Body of pancreas (tissue), 4 donors: Measurements from ENCODE around the gene PAK5. TPM values are rescaled to one million over a fixed set of nuclear protein-coding genes. Genes with fewer than 3 reads are reported as not detected.

Experiments used
- ATAC-seq: fragments of 150-250 bp; one replicate; pipeline ENCODE4 v1.9.1; 2016
- DNase-seq, 4 donors: peaks; one replicate each; pipeline ENCODE4 v3.0.0-alpha.2; 2019
- H3K27ac ChIP-seq, 4 donors: fragments of 200-600 bp; sonication (generic); 1 replicate in 3 of 4; 2 replicates in 1 of 4; pipeline versions ENCODE4 v1.5.1 to v1.6.1; 2016 to 2019; ENCODE audit warnings: mild to moderate bottlenecking in 1 of 4, mixed read lengths in 1 of 4, moderate library complexity in 1 of 4
- H3K27me3 ChIP-seq, 2 donors: fragments of 200-600 bp; sonication (generic); one replicate each; pipeline ENCODE4 v1.6.0; 2016; ENCODE audit warnings: mild to moderate bottlenecking in 1 of 2
- H3K36me3 ChIP-seq, 2 donors: fragments of 200-600 bp; sonication (generic); replicated peaks in 1 of 2; 2 replicates each; pipeline ENCODE4 v1.5.1; 2016; ENCODE audit warnings: low read depth in 2 of 2; ENCODE audit not compliant: insufficient read depth in 1 of 2
- H3K4me1 ChIP-seq: fragments of 200-600 bp; sonication (generic); one replicate; pipeline ENCODE4 v1.6.0; 2016
- H3K4me3 ChIP-seq, 2 donors: fragments of 200-600 bp; sonication (generic); 1 replicate in 1 of 2; 2 replicates in 1 of 2; pipeline ENCODE4 v1.5.1; 2016 to 2019
- H3K9me3 ChIP-seq, 3 donors: fragments of 200-600 bp; sonication (generic); 1 replicate in 2 of 3; 2 replicates in 1 of 3; pipeline ENCODE4 v1.5.1; 2016
- CTCF ChIP-seq, 7 experiments: fragments of 450-650 bp in 4 of 7; fragments of 200-600 bp in 3 of 7; sonication (generic) in 3 of 7; IDR thresholded peaks; one replicate each; pipeline ENCODE4 v1.5.1; 2016 to 2019; ENCODE audit warnings: antibody characterized with exemption in 7 of 7
- POLR2A ChIP-seq, 3 donors: fragments of 450-650 bp; IDR thresholded peaks; one replicate each; pipeline ENCODE4 v1.6.1; 2016; ENCODE audit warnings: antibody characterized with exemption in 3 of 3, mild to moderate bottlenecking in 2 of 3
- WGBS, 2 donors: methylation state at CpG; one replicate each; pipeline ENCODE4 v1.1.5; 2017; 5-methylcytosine and 5-hydroxymethylcytosine counted together
- intact Hi-C: fragments of 100-400 bp; cut with DNase I; formaldehyde crosslinking; loops from one replicate; pipeline ENCODE4 v1.15.1; 2023
- total RNA-seq, 2 donors: library from RNA; depleted of rRNA; stranded (reverse); fragments of >200 nt; gene quantifications; one replicate each; pipeline ENCODE4 v1.1.0, GENCODE V29; 2016

The PAK5 gene
- total RNA-seq, 2 donors from 2014 or later, result 0.33 to 0.52 TPM

GRCh38 chr20:9615766-9616454, 223.0 kb downstream of the PAK5 start:
- no peak for DNase-seq
- WGBS, 2 donors, result 51 to 60% methylated on average over 8 of the region's 8 CpGs
- no peaks in the 10 kb centered on the region for H3K27me3 ChIP-seq
- no peak for ATAC-seq
- H3K27ac ChIP-seq, result no peak overlapping the region
- TF ChIP-seq POLR2A (IDR thresholded peaks at IDR 0.05) (no peak), CTCF (IDR thresholded peaks at IDR 0.05) (no peak)
- no peaks in the 10 kb centered on the region for H3K9me3 ChIP-seq
- peaks cover 11% of the 10 kb centered on the region for H3K4me1 ChIP-seq
- no peaks in the 10 kb centered on the region for H3K36me3 ChIP-seq
- intact Hi-C loops, result loop anchor here (5.0 kb wide), 1 partner anchor 296 kb away; no protein-coding TSS in a partner anchor
- no peak overlapping the region for H3K4me3 ChIP-seq

GRCh38 chr20:9615118-9615517, 223.8 kb downstream of the PAK5 start:
- ATAC-seq (no peak), DNase-seq (no peak)
- Histone ChIP-seq H3K4me3 (no peak overlapping the region), H3K36me3 (no peaks in the 10 kb centered on the region), H3K27ac (no peak overlapping the region), H3K4me1 (peaks cover 11% of the 10 kb centered on the region), H3K27me3 (no peaks in the 10 kb centered on the region), H3K9me3 (no peaks in the 10 kb centered on the region)
- TF ChIP-seq CTCF (IDR thresholded peaks at IDR 0.05) (no peak), POLR2A (IDR thresholded peaks at IDR 0.05) (no peak)
- WGBS, 2 donors, result 36 to 44% methylated on average over 4 of the region's 4 CpGs
- intact Hi-C loops, result loop anchor here (5.0 kb wide), 1 partner anchor 297 kb away; no protein-coding TSS in a partner anchor

- no peaks in the 10 kb centered on the region for H3K9me3 ChIP-seq
- peaks cover 11% of the 10 kb centered on the region for H3K4me1 ChIP-seq
- no peaks in the 10 kb centered on the region for H3K36me3 ChIP-seq
- no peak overlapping the region for H3K4me3 ChIP-seq
- no peaks in the 10 kb centered on the region for H3K27me3 ChIP-seq
- H3K27ac ChIP-seq, result no peak overlapping the region
- intact Hi-C loops, result loop anchor here (5.0 kb wide), 1 partner anchor 207 kb away; no protein-coding TSS in a partner anchor
- no peak for DNase-seq
- TF ChIP-seq POLR2A (IDR thresholded peaks at IDR 0.05), result no peak
- no peak for TF ChIP-seq CTCF (IDR thresholded peaks at IDR 0.05)
- 65 to 67% methylated on average over 4 of the region's 4 CpGs for WGBS, 2 donors
- no peak for ATAC-seq
Observed at GRCh38 chr20:9613871-9614270, 225.0 kb downstream of the PAK5 start.

- Histone ChIP-seq H3K9me3 (no peaks in the 10 kb centered on the region), H3K27me3 (no peaks in the 10 kb centered on the region), H3K36me3 (no peaks in the 10 kb centered on the region), H3K4me1 (no peaks in the 10 kb centered on the region), H3K27ac (no peak overlapping the region), H3K4me3 (no peak overlapping the region)
- TF ChIP-seq POLR2A (IDR thresholded peaks at IDR 0.05), result no peak
- no peak for TF ChIP-seq CTCF (IDR thresholded peaks at IDR 0.05)
- no peak for DNase-seq
- intact Hi-C loops, result loop anchor here (5.0 kb wide), 1 partner anchor 205 kb away; no protein-coding TSS in a partner anchor
- 85 to 89% methylated on average over 9 of the region's 9 CpGs for WGBS, 2 donors
- ATAC-seq, result no peak
Observed at GRCh38 chr20:9611921-9612320, 227.0 kb downstream of the PAK5 start.

- Histone ChIP-seq H3K9me3 (no peaks in the 10 kb centered on the region), H3K36me3 (no peaks in the 10 kb centered on the region), H3K27ac (no peak overlapping the region), H3K27me3 (no peaks in the 10 kb centered on the region), H3K4me1 (no peaks in the 10 kb centered on the region), H3K4me3 (no peak overlapping the region)
- ATAC-seq (no peak), DNase-seq (no peak)
- intact Hi-C loops, result loop anchor here (5.0 kb wide), 1 partner anchor 203 kb away; no protein-coding TSS in a partner anchor
- no peak for TF ChIP-seq POLR2A (IDR thresholded peaks at IDR 0.05)
- WGBS, 2 donors, result 61 to 66% methylated on average over 7 of the region's 7 CpGs
Observed at GRCh38 chr20:9610665-9611064, 228.2 kb downstream of the PAK5 start.
